ENCODE data around the gene FAM210A.

- TF ChIP-seq CTCF (IDR thresholded peaks at IDR 0.05): no peak
- TF ChIP-seq POLR2AphosphoS5 (IDR thresholded peaks at IDR 0.05): no peak
- TF ChIP-seq POLR2A (IDR thresholded peaks at IDR 0.05): no peak
Observed at GRCh38 chr18:13756671-13757070, 30.3 kb upstream of the FAM210A start.
